Endodermal cell (in vitro differentiated cells): Measurements from ENCODE around the gene EIF5A. TPM values are rescaled to one million over a fixed set of nuclear protein-coding genes. Genes with fewer than 3 reads are reported as not detected.
A peak's percentile ranks its signal among the peaks of the same experiment; 100 is the strongest.

Experiments
- DNase-seq: peaks from one replicate; pipeline ENCODE4 v3.0.0-alpha.2; 2017
- H3K27ac ChIP-seq: 2 replicates; pipeline ENCODE4 v1.5.1; 2013; ENCODE audit warnings: mild to moderate bottlenecking, low read depth, low read length, moderate library complexity
- H3K27me3 ChIP-seq: 2 replicates; pipeline ENCODE4 v1.6.1; 2013; ENCODE audit warnings: mild to moderate bottlenecking, low read length, moderate library complexity; ENCODE audit not compliant: insufficient read depth, control insufficient read depth, poor library complexity, severe bottlenecking
- H3K36me3 ChIP-seq: 2 replicates; pipeline ENCODE4 v1.7.0; 2013; ENCODE audit warnings: mild to moderate bottlenecking, low read length, moderate library complexity; ENCODE audit not compliant: control insufficient read depth, insufficient read depth
- H3K4me1 ChIP-seq: one replicate; pipeline ENCODE4 v1.7.0; 2013; ENCODE audit warnings: low read length; ENCODE audit not compliant: control insufficient read depth, insufficient read depth
- H3K4me3 ChIP-seq: 2 replicates; pipeline ENCODE4 v1.5.1; 2013; ENCODE audit warnings: mild to moderate bottlenecking, low read length, moderate library complexity
- H3K9ac ChIP-seq: 2 replicates; pipeline ENCODE4 v1.6.1; 2013; ENCODE audit warnings: mild to moderate bottlenecking, low read length, moderate library complexity; ENCODE audit not compliant: poor library complexity, severe bottlenecking; ENCODE audit errors: extremely low read depth
- H3K9me3 ChIP-seq: 2 replicates; pipeline ENCODE4 v1.6.1; 2013; ENCODE audit warnings: mild to moderate bottlenecking, low read length, moderate library complexity; ENCODE audit not compliant: control insufficient read depth
- H3K27ac Mint-ChIP-seq: 2 replicates; pipeline ENCODE4 v1.8.0; 2020; ENCODE audit warnings: mixed read lengths
- H3K27me3 Mint-ChIP-seq: 2 replicates; pipeline ENCODE4 v1.8.0; 2021; ENCODE audit warnings: mild to moderate bottlenecking, mixed read lengths; ENCODE audit not compliant: insufficient read depth
- H3K36me3 Mint-ChIP-seq: 2 replicates; pipeline ENCODE4 v1.8.0; 2020; ENCODE audit warnings: low read depth, mixed read lengths
- H3K4me1 Mint-ChIP-seq: 2 replicates; pipeline ENCODE4 v1.8.0; 2020; ENCODE audit warnings: mixed read lengths
- H3K4me3 Mint-ChIP-seq: 2 replicates; pipeline ENCODE4 v1.8.0; 2020; ENCODE audit warnings: mild to moderate bottlenecking, moderate library complexity, mixed read lengths
- H3K9me3 Mint-ChIP-seq: 2 replicates; pipeline ENCODE4 v1.8.0; 2020; ENCODE audit warnings: mild to moderate bottlenecking, mixed read lengths
- WGBS, 2 experiments: methylation state at CpG; one replicate each; pipeline versions ENCODE4 v1.1.5 to v1.1.7; 2013; ENCODE audit warnings: missing lambda C conversion rate in 2 of 2, mixed read lengths in 1 of 2; ENCODE audit not compliant: insufficient coverage in 1 of 2, insufficient read length in 1 of 2; 5-methylcytosine and 5-hydroxymethylcytosine counted together
- total RNA-seq, 2 donors: library from RNA; stranded (reverse); fragmentation: NEBNext Ultra II Directional in 1 of 2; extraction: Animal tissue kit (Norgen Biotek cat#: 25700) in 1 of 2; gene quantifications; 2 replicates in 1 of 2; 3 replicates in 1 of 2; pipeline ENCODE4 v1.2.1, GENCODE V29; 2021
- TF ChIP-seq, protein P1 (sequence below): fragments of 200-600 bp; sonication (generic); conservative IDR thresholded peaks from 2 replicates; pipeline ENCODE4 v1.5.0; 2021; ENCODE audit warnings: antibody characterized with exemption, mild to moderate bottlenecking

EIF5A gene
- total RNA-seq, 2 donors from 2014 or later, result 488 to 556 TPM

DNA sequence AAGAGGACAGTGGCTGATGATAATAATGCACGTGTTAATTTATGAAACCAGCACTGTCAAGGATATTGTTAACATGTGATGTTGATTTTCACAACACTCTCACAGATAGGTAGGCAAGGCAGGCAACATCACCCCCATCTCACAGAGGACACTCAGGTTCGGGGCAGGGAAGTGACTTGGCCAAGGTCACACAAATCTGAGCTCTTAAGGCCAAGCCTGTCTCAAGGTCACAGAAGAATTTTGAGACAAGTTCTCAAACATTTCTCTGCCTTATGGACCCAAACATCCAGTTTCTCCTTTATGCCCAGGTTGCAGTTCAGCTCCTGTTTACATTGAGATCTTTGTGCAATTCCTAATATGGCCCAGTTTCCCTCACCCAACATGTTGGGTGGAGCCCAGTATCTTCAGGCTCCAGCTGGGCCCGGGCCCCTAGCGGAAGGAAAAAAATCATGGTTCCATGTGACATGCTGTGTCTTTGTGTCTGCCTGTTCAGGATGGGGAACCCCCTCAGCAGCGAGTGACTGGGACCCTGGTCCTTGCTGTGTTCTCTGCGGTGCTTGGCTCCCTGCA, 24.6 kb upstream of the EIF5A start:
- no peak for DNase-seq
- H3K27ac Mint-ChIP-seq, result no peak overlapping the region
- TF ChIP-seq, protein P1, sequence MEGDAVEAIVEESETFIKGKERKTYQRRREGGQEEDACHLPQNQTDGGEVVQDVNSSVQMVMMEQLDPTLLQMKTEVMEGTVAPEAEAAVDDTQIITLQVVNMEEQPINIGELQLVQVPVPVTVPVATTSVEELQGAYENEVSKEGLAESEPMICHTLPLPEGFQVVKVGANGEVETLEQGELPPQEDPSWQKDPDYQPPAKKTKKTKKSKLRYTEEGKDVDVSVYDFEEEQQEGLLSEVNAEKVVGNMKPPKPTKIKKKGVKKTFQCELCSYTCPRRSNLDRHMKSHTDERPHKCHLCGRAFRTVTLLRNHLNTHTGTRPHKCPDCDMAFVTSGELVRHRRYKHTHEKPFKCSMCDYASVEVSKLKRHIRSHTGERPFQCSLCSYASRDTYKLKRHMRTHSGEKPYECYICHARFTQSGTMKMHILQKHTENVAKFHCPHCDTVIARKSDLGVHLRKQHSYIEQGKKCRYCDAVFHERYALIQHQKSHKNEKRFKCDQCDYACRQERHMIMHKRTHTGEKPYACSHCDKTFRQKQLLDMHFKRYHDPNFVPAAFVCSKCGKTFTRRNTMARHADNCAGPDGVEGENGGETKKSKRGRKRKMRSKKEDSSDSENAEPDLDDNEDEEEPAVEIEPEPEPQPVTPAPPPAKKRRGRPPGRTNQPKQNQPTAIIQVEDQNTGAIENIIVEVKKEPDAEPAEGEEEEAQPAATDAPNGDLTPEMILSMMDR, result no peak
- Histone ChIP-seq H3K27me3 (peaks cover 16% of the 10 kb centered on the region), H3K36me3 (no peaks in the 10 kb centered on the region), H3K4me3 (peak overlapping the region; percentile 67), H3K9ac (no peak overlapping the region), H3K4me1 (peaks cover 5% of the 10 kb centered on the region), H3K9me3 (no peaks in the 10 kb centered on the region), H3K27ac (no peak overlapping the region)
- peak overlapping the region; percentile 60 for H3K4me3 Mint-ChIP-seq
- WGBS, 2 experiments, result 83 to 85% methylated on average over 4 to 6 of the region's 6 CpGs
- no peaks in the 10 kb centered on the region for H3K36me3 Mint-ChIP-seq
- H3K27me3 Mint-ChIP-seq, result peaks cover 37% of the 10 kb centered on the region
- H3K4me1 Mint-ChIP-seq, result peaks cover 6% of the 10 kb centered on the region
- no peaks in the 10 kb centered on the region for H3K9me3 Mint-ChIP-seq

DNA sequence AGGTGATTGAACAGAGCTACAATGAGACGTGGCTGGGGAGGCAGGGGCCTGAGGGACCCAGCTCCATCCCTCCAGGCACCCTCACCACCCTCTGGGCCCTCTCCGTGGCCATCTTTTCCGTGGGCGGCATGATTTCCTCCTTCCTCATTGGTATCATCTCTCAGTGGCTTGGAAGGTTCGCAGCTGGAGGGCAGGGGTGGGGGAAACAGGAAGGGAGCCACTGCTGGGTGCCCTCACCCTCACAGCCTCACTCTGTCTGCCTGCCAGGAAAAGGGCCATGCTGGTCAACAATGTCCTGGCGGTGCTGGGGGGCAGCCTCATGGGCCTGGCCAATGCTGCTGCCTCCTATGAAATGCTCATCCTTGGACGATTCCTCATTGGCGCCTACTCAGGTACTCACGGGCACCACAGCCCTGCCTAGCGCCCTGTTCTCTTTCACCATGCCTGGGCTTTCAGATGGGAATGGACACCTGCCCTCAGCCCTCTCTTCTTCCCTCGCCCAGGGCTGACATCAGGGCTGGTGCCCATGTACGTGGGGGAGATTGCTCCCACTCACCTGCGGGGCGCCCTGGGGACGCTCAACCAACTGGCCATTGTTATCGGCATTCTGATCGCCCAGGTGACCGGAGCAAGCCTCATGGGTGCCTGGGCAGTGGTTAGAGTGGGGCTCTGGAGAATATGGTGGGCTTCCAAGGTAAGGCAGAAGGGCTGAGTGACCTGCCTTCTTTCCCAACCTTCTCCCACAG, 23.8 kb upstream of the EIF5A start:
- Histone ChIP-seq H3K9ac (no peak overlapping the region), H3K36me3 (no peaks in the 10 kb centered on the region), H3K4me3 (no peak overlapping the region), H3K27me3 (peaks cover 16% of the 10 kb centered on the region), H3K9me3 (no peaks in the 10 kb centered on the region), H3K4me1 (peaks cover 5% of the 10 kb centered on the region), H3K27ac (no peak overlapping the region)
- no peaks in the 10 kb centered on the region for H3K36me3 Mint-ChIP-seq
- no peak for DNase-seq
- TF ChIP-seq, protein P1, result no peak
- no peaks in the 10 kb centered on the region for H3K9me3 Mint-ChIP-seq
- peaks cover 42% of the 10 kb centered on the region for H3K27me3 Mint-ChIP-seq
- H3K4me1 Mint-ChIP-seq, result peaks cover 6% of the 10 kb centered on the region
- no peak overlapping the region for H3K4me3 Mint-ChIP-seq
- H3K27ac Mint-ChIP-seq, result no peak overlapping the region
- 90% methylated on average over 9 to 18 of the region's 18 CpGs for WGBS, 2 experiments

DNA sequence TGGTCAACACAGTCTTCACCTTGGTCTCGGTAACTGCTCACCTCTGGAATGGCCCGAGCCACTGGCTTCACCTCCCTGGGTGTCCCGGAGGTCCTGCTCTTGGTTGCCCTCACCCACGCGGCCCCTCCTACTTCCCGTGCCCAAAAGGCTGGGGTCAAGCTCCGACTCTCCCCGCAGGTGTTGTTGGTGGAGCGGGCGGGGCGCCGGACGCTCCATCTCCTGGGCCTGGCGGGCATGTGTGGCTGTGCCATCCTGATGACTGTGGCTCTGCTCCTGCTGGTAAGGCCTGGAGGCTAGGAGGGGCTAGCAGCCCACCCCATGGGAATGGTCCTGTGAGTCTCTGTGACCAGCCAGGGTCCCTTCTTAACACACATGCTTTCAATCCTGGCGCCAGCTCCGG, 22.5 kb upstream of the EIF5A start:
- H3K4me1 ChIP-seq, result peaks cover 5% of the 10 kb centered on the region
- H3K27ac Mint-ChIP-seq, result no peak overlapping the region
- TF ChIP-seq, protein P1, result no peak
- H3K9me3 Mint-ChIP-seq, result no peaks in the 10 kb centered on the region
- H3K27me3 Mint-ChIP-seq, result peaks cover 44% of the 10 kb centered on the region
- peaks cover 16% of the 10 kb centered on the region for H3K27me3 ChIP-seq
- H3K4me3 ChIP-seq, result no peak overlapping the region
- H3K27ac ChIP-seq, result no peak overlapping the region
- H3K9me3 ChIP-seq, result no peaks in the 10 kb centered on the region
- no peaks in the 10 kb centered on the region for H3K36me3 Mint-ChIP-seq
- WGBS, 2 experiments, result 90 to 96% methylated on average over 10 to 16 of the region's 16 CpGs
- no peak overlapping the region for H3K4me3 Mint-ChIP-seq
- peaks cover 5% of the 10 kb centered on the region for H3K4me1 Mint-ChIP-seq
- H3K9ac ChIP-seq, result no peak overlapping the region
- no peaks in the 10 kb centered on the region for H3K36me3 ChIP-seq
- no peak for DNase-seq
